ENCODE data around the gene CNN3.

- TF ChIP-seq POLR2A (IDR thresholded peaks at IDR 0.05; ENCODE audit: low read length) (no peak), GATA1 (IDR thresholded peaks at IDR 0.05; ENCODE audit: low read depth, low read length) (no peak)
These were observed 38.7 kb downstream of the CNN3 start for GRCh38 chr1:94888201-94888600.

All from erythroblast (primary cell).